Urinary bladder (tissue), 2 donors: ENCODE measurements around the gene SLF1. TPM values are rescaled to one million over a fixed set of nuclear protein-coding genes. Genes with fewer than 3 reads are reported as not detected.

Source experiments
- polyA plus RNA-seq: library from polyadenylated mRNA; stranded (reverse); fragments of 200-250 nt; gene quantifications from one replicate; pipeline ENCODE4 v1.2.3, GENCODE V29; 2013
- total RNA-seq: library from RNA; depleted of rRNA; stranded (reverse); fragments of >200 nt; gene quantifications from one replicate; pipeline ENCODE4 v1.2.3, GENCODE V29; 2014
- donor health status: healthy.

The SLF1 gene
- total and polyA plus RNA-seq, 2 donors = 2.1 to 27.3 TPM

Other genes starting within 250 kb of the SLF1 start
- 25.5 TPM for gene KIAA0825, start 65 bp upstream of the SLF1 start, total RNA-seq
- 0.79 TPM for gene KIAA0825, start 65 bp upstream of the SLF1 start, polyA plus RNA-seq